AG10803 (cell line): ENCODE measurements around the gene RET.

Experiments
- DNase-seq: peaks from one replicate; pipeline ENCODE4 v3.0.0; 2010; ENCODE audit warnings: low read depth
- H3K4me3 ChIP-seq: 2 replicates; pipeline ENCODE4 v1.5.1; 2011; ENCODE audit warnings: mild to moderate bottlenecking, low read length, control low read depth
- CTCF ChIP-seq: conservative IDR thresholded peaks from 2 replicates; pipeline ENCODE4 v1.5.1; 2011; ENCODE audit warnings: mild to moderate bottlenecking, low read length, control low read depth, inconsistent platforms

The RET gene

GRCh38 chr10:43037440-43037839 lies 39.4 kb upstream of the RET start:
- DNase-seq: no peak
- no peak overlapping the region for H3K4me3 ChIP-seq
- no peak for TF ChIP-seq CTCF

- no peak for DNase-seq
- H3K4me3 ChIP-seq: no peak overlapping the region
- TF ChIP-seq CTCF: no peak
Observed at GRCh38 chr10:43037942-43038782, 38.7 kb upstream of the RET start.

GRCh38 chr10:43038783-43039623 lies 37.9 kb upstream of the RET start:
- no peak for TF ChIP-seq CTCF
- no peak for DNase-seq
- no peak overlapping the region for H3K4me3 ChIP-seq

- H3K4me3 ChIP-seq: no peak overlapping the region
- no peak for DNase-seq
- no peak for TF ChIP-seq CTCF
Observed at GRCh38 chr10:43039624-43040481, 37.0 kb upstream of the RET start.

GRCh38 chr10:43040482-43041256 lies 36.2 kb upstream of the RET start:
- no peak overlapping the region for H3K4me3 ChIP-seq

More at GRCh38 chr10:43040482-43041256, 36.2 kb upstream of the RET start:
- no peak for DNase-seq
- TF ChIP-seq CTCF: no peak
